ENCODE measurements around the gene HPS5. TPM values are rescaled to one million over a fixed set of nuclear protein-coding genes. Genes with fewer than 3 reads are reported as not detected.

The HPS5 gene
- total RNA-seq, 2 donors from 2014 or later, result 9.6 to 10.6 TPM

DNA sequence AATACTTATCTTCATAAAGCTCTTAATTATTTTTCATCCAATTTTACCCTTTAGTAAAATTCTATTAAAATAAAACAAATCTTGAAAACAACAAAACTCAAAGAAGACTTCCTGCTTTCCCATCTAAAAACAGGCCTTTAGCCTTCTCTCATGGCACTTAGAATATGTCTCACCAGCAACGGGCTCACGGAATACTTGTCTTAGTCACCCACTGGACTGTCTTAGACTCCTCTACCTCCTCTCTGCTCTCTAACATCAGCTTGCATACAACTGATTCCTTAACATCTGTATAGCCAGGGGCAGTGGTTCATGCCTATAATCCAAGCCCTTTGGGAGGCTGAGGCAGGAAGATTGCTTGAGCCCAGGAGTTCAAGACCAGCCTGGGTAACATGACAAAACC is 13.7 kb downstream of the HPS5 start:
- H3K4me1 ChIP-seq, result no peaks in the 10 kb centered on the region
- no peaks in the 10 kb centered on the region for H3K9me3 ChIP-seq
- no peaks in the 10 kb centered on the region for H3K36me3 ChIP-seq
- TF ChIP-seq, protein P1, sequence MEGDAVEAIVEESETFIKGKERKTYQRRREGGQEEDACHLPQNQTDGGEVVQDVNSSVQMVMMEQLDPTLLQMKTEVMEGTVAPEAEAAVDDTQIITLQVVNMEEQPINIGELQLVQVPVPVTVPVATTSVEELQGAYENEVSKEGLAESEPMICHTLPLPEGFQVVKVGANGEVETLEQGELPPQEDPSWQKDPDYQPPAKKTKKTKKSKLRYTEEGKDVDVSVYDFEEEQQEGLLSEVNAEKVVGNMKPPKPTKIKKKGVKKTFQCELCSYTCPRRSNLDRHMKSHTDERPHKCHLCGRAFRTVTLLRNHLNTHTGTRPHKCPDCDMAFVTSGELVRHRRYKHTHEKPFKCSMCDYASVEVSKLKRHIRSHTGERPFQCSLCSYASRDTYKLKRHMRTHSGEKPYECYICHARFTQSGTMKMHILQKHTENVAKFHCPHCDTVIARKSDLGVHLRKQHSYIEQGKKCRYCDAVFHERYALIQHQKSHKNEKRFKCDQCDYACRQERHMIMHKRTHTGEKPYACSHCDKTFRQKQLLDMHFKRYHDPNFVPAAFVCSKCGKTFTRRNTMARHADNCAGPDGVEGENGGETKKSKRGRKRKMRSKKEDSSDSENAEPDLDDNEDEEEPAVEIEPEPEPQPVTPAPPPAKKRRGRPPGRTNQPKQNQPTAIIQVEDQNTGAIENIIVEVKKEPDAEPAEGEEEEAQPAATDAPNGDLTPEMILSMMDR (IDR thresholded peaks at IDR 0.05), result no peak
- H3K27me3 ChIP-seq, result no peaks in the 10 kb centered on the region
- no peak overlapping the region for H3K9ac ChIP-seq (ENCODE audit: low read depth in 2 of 2, low read length in 2 of 2)
- no peak overlapping the region for H3K4me3 ChIP-seq
- intact Hi-C loops (cut with DNase I), result no loop called here
- no peak overlapping the region for H3K27ac ChIP-seq
- no peak for DNase-seq

DNA sequence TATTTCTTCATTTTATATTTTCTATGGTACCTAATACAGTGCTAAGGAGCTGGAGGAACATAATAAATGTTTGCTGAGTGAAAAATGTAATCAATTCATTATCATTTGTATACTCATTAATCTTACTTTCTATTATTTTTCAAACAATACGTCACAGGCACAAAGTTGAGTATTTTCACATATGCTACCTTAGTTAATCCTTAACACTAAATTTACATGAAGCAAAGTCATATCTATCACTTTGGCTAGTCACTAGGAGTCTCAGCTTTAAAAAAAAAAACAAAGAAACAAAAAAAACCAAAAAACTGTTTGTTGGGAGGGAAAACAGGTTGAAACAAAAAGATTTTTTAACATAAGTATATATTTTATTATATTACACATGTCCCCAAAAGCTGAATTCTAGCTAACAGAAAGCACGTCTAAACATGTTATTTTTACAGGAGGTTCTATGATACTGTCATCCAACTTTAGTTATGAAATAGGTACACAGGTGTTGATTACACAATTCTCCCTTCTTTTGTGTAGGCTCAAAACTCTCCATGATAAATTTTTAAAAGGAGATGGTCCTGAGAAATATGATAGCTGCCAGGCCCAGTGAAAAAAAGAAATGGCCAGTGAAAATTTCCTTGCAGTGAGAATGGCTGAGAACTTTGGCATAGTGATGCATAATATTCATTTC is 14.3 kb downstream of the HPS5 start:
- H3K4me3 ChIP-seq, result no peak overlapping the region
- no peak for DNase-seq
- no peak overlapping the region for H3K27ac ChIP-seq
- TF ChIP-seq, protein P1 (IDR thresholded peaks at IDR 0.05), result no peak
- no peaks in the 10 kb centered on the region for H3K9me3 ChIP-seq
- intact Hi-C loops (cut with DNase I), result no loop called here
- no peaks in the 10 kb centered on the region for H3K27me3 ChIP-seq
- no peak overlapping the region for H3K9ac ChIP-seq (ENCODE audit: low read depth in 2 of 2, low read length in 2 of 2)
- H3K4me1 ChIP-seq, result no peaks in the 10 kb centered on the region
- no peaks in the 10 kb centered on the region for H3K36me3 ChIP-seq

DNA sequence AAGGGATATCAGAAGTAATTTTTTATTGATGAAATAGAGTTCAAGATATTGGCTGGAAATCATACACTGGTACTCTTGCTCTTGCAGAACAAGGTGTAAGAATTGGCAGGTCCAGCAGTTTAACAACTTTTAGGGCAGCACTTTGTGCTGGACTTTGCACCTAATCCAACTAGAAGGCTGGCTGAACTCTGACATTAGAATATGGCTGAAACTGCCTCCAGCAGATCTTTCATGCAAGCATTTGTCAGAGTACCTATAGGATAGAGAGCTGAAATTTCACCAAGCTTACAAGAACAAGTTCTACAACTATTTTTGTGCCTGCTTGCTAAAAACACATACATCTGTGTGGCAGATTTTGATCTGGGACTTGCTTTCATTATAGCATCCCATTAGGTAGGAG is 17.2 kb downstream of the HPS5 start:
- Histone ChIP-seq H3K9ac (ENCODE audit: low read depth in 2 of 2, low read length in 2 of 2) (no peak overlapping the region), H3K27me3 (no peaks in the 10 kb centered on the region), H3K4me3 (no peak overlapping the region), H3K4me1 (no peaks in the 10 kb centered on the region), H3K27ac (no peak overlapping the region), H3K9me3 (no peaks in the 10 kb centered on the region), H3K36me3 (no peaks in the 10 kb centered on the region)
- TF ChIP-seq, protein P1 (IDR thresholded peaks at IDR 0.05), result no peak
- peak; percentile 27 for DNase-seq
- intact Hi-C loops (cut with DNase I), result no loop called here

DNA sequence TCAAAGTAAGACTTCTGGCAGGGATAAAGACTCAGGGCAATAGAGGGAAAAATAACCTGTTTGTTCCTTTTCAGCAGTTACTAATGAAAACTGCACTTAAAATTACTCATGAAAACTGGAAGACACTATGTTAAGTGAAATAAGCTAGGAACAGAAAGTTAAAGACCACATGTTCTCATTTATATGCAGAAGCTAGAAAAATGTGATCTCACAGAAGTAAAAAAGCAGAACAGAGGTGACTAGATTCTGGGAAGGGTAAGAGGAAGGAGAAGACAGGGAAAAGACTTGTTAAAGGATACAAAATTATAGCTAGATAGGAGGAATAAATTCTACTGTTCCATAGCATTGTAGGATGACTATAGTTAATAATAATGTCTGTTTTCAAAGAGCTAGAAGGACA is 22.2 kb downstream of the HPS5 start:
- Histone ChIP-seq H3K36me3 (peaks cover 13% of the 10 kb centered on the region), H3K27ac (no peak overlapping the region)

DNA sequence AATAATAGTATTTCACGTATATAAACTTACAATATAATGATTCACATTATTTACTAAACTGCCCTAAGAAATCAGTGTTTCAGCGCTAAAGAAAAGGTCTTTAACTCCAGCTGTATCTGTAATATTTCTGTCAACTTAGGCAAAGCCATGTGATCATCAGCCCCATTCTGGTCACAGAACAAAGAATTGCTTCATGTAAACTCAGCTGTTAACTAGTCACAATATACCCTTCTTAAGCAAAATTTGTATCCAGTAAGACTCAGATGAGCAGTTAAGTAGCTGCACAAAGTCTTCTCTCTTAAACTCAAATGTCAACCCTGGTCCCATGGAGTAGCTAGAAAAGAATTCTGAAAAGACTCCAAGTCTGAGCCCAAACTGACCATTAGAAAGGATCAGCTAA is 26.6 kb downstream of the HPS5 start:
- DNase-seq, result no peak
- H3K36me3 ChIP-seq, result peaks cover 13% of the 10 kb centered on the region
- no peaks in the 10 kb centered on the region for H3K4me1 ChIP-seq
- no peaks in the 10 kb centered on the region for H3K27me3 ChIP-seq
- no peak overlapping the region for H3K4me3 ChIP-seq
- H3K27ac ChIP-seq, result no peak overlapping the region
- TF ChIP-seq, protein P1 (IDR thresholded peaks at IDR 0.05), result no peak
- H3K9me3 ChIP-seq, result no peaks in the 10 kb centered on the region
- intact Hi-C loops (cut with DNase I), result no loop called here
- no peak overlapping the region for H3K9ac ChIP-seq (ENCODE audit: low read depth in 2 of 2, low read length in 2 of 2)

More for the DNA sequence above, 22.2 kb downstream of the HPS5 start:
- Histone ChIP-seq H3K4me1 (no peaks in the 10 kb centered on the region), H3K9me3 (no peaks in the 10 kb centered on the region), H3K9ac (ENCODE audit: low read depth in 2 of 2, low read length in 2 of 2) (no peak overlapping the region), H3K27me3 (no peaks in the 10 kb centered on the region), H3K4me3 (no peak overlapping the region)
- intact Hi-C loops (cut with DNase I), result no loop called here
- DNase-seq, result no peak
- TF ChIP-seq, protein P1 (IDR thresholded peaks at IDR 0.05), result no peak

Data from colonic mucosa (tissue), 4 donors.